SH-SY5Y (cell line): ENCODE results near the gene SNRPB.

Source experiments
- GATA2 ChIP-seq: IDR thresholded peaks from 2 replicates; pipeline ENCODE4 v1.6.1; 2011; ENCODE audit warnings: mild to moderate bottlenecking, low read depth, low read length
- GATA3 ChIP-seq: IDR thresholded peaks from 2 replicates; pipeline ENCODE4 v1.6.1; 2011; ENCODE audit warnings: low read depth, mild to moderate bottlenecking, low read length, moderate library complexity

- TF ChIP-seq GATA3 (no peak), GATA2 (no peak)
Measured at GRCh38 chr20:2453792-2454191, 16.8 kb downstream of the SNRPB start.
